SIG-M5 treated with dmso at 0.1 percent for 504 hours (cell line): ENCODE data around the gene TNFRSF19.
"Not testable (repeated sequence)": the region's sequence is repeated elsewhere in the genome, so short reads cannot be mapped to it uniquely, and the experiment has no call there.

ENCODE experiments used
- DNase-seq: peaks from one replicate; lab custom pipeline; 2025; ENCODE audit not compliant: unreplicated experiment; lab: John Stamatoyannopoulos, UW

Gene TNFRSF19

DNA sequence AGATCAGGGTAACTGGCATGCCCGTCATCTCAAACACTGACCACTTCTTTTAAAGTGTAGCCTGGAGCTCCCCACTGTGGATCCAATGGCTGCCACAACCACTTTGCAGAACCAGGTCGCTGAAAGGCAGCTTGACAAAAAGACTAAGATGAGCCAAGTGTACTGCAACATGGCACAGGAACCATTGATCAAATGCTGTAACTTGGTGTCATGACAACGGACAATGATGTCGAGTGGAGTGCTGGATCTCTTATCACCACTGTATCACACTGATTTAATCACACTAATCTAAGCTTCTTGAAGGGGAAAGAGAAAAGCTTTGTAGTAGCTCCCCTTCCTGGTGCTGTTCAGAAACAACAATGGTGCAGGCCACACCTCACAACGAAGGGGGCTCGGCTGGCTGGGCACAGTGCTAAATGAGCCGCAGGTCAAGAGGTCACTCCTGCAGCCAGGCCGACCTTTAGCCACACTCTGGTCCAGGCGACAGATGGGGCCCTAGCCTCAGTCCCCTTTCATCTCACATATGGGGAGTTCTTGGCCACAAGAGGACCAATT, 2.2 kb upstream of the TNFRSF19 start:
- no peak for DNase-seq

DNA sequence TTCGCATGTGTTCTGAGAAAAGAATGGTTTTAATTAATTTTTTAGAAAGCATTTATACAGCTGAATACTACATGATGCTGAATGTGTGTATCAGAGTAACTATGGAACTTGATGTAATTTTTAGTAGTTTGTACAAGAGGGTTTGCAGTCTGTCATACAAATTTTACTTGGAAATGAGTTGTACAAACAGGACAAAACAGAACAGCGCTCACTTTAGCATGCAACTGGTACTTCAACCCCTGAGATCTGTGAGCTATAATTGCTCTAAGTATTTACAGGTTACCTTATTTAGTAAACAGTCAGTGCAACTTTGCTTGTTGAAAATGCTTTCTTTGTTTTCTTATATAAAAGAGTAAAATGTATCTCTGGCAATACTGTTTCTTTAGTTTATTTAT, 706 bp downstream of the TNFRSF19 start:
- DNase-seq: no peak

DNA sequence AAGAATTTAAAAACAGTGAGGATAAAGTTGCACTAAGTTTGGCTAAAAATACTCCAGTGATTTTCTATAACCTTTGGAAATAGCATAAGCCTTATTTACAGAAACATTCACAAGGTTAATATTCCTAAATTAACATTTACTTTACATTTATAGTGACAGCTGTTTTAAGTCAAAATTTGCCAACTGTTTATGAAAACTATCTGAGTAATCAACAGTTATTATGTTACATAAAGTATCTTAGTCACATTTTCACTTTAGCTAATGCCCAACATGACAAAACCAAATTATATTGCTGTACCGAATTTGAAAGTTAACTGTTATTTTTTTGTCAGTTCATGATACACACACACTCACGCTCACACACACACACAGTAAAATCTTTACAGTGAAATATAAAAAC, 1.2 kb downstream of the TNFRSF19 start:
- no peak for DNase-seq

DNA sequence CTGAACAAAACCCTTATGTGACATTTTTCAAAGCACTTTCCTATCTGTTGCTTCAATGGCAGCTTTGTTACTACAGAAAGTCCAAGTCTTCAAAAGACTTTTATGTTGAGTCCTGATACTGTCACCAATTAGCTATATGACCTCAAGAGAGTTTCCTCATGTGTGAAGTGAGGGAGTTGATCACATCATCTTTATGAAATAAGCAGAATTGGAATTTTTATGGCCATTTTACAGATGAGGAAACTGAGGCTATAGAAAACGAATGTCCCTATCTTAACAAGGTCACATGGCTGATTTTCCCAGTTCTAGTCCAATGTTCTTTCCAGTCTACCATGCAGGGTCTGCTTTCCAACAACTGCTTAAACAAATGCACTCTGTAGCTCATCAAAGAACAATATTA, 2.6 kb downstream of the TNFRSF19 start:
- DNase-seq: no peak

DNA sequence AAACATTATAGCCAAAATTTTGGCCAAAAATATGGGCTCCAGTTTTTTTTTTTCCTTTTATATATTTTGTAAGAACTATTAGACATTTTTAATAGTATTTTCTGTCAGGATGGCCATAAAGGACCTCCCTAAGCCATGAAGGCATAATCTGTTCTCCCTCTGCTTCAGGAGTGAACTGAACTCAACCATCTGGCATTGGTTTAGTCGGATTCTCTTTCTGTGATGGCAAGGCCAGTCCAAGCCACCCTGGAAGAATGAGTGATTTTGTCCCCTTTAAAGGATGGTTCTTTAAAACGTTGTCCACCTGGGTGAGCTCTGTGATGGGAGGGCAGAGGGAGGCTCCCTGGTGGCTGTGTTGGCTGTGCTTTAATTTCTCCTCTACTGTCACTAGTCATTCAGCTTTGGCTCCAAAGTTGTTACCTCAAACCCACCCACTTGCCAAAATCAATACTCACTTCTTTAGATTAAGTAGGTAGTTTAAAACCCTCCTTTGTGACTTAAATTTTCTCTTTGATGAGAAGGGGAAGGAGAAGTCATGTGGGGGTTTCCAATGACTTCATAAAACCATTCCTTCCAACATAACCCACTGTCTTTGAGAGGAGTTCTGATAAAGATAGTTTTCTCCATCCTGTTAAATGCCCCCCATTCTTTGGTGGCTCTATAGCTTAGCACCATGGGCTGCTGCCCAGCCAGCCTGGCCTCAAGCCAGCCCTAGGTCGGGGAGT, 4.4 kb downstream of the TNFRSF19 start:
- no peak for DNase-seq

DNA sequence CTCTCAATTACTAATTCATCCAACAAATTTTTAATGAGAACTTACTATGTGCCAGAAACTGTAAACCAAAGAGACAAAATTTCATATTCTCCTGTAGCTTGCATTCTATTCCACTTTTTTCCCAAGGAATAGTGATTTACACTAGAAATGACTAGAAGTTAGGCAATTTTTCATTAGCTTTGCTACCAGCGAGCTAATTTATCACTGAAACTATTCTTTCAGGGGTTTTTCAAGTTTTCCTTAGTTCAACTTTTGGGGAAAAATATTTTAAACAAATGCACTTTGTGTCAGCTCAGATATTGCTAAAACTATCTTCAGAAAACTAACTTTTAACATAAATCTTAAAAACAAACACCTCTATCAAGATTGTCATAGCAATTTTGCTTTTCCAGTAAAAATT, 5.4 kb downstream of the TNFRSF19 start:
- no peak for DNase-seq

DNA sequence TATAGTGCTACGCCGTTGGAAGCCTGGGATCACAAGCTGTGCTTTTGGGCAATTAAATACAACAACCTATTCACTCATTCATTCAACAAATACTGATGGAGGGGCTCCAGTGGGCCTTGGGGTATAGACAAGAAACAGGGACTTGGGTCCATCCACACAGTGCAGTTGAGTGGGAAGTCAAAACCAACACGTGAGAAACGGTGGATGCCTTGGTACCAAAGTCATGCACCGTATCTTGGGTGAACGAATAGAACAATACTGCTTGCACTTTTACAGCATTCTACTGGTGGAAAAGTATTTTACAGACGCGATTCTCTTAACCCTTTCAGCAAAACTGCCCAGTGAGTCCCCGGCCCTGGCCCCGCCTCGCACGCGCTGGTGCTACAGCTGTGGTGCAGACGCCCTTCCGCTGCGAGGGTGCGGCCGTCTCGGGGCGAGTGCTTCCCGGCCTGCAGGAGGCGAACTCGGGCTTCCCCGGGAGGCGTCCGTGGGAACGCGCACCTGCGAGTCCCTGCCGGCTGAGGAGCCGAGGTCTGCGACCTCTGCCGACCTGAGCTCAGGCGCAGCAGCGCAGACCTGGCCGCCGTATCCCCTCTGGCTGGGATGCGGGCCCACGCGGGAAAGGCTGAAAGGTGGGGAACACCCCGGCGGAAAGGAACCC, 8.3 kb downstream of the TNFRSF19 start:
- peak; percentile 59 for DNase-seq

DNA sequence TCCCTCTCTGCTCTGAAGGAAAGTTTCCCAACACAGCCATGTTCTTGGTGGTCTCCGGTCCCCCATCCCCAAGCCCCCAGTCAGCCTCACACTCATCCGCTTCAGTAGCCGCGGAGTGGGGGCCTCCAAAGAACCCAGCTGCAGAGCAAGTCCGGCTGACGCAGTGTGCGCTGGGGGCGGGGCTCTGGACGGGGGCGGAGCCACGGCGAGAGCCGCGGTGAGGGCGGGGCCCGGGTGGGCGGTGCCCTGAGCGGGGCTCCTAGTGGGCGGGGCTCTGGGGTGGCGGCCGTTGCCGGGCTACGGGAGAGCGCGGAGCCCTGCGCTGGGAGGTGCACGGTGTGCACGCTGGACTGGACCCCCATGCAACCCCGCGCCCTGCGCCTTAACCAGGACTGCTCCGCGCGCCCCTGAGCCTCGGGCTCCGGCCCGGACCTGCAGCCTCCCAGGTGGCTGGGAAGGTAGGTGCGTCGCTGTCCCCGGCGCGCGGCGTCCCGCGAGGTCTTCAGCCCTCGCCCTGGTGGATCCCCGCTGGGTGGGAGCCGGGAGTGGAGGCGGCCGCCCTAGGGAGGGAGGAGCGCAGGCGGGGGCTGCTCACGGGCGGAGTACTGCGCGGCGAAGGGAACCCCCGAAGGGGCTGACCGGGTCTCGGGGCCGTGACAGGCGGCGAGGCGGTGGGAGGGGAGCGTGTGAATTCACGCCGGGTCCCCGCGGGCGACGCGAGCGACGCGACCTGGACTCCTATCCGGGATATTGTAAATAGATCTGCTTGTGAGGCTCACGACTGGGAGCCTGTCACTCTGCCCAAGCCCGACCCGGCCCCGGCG, 9.1 kb downstream of the TNFRSF19 start:
- DNase-seq: peak; percentile 73

DNA sequence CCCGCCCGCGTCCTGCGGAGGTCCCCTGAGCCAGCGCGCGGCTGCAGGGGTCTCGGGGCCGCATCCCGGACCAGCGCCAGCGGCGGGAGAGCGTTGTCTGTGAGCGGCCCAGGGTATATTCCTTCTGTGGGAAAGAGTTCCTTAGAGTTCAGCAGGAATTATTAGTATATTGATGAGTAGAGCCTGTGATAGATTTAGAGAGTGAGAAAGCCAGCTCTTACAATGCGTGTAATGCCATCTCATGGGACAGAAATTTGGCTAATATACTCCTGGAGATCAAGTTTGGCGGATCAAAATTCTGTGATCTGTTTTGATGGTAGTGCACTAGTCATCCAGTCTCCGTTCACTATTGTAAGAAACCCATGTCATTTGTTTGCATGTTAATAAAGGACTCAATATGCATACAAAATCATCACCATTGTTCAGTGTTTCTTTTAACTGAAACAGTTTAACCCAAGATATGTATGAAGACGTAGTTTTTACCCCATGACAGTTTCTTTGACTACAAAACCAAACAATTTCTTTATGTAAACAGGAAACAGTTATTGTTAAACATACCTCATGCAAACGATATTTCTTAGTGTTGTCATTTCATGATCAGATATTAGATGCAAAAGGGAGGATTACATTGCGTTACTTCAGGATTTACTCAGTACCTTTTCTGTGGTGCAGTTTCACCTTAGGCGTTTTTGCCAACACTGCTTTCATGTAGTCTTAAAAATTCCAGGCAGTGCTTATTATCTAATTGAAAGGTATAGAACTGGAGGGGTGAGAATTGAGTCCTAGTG, 9.9 kb downstream of the TNFRSF19 start:
- no peak for DNase-seq

DNA sequence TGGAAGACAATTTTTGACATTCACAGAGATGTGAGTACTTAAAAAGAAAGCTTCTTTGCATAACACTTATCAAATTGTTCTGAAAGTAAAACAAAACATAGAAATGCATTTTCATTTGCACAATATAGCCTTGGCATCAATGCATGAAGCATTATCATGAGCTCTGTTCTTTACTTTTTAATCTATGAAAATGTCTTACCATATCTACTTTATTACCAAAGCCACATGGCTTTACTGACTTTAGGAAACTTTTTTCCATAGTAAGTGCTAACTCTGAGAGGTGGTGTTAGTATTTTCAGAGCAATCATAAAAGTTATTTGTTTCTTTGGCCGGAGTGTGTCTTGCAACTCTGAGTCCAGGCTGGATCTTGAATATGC, 10.5 kb downstream of the TNFRSF19 start:
- no peak for DNase-seq

DNA sequence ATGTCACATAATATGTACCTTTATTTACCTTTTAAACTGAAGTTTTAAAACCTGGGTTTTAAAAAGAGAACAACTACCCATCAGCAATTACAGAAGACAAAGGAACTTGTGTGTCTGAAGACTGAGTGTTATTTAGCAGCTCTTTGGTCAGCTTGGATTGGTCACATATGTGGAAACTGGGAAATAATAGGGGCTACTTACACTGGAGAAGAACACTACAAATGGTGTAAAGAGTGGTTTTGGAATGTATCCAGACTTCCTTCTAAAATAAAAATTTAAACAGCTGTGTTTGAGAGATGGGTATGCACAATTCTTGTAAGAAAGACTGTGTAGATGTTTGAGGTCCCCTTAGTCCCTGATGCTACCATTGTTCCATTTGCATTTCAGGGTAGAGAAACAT, 13.3 kb downstream of the TNFRSF19 start:
- no peak for DNase-seq

DNA sequence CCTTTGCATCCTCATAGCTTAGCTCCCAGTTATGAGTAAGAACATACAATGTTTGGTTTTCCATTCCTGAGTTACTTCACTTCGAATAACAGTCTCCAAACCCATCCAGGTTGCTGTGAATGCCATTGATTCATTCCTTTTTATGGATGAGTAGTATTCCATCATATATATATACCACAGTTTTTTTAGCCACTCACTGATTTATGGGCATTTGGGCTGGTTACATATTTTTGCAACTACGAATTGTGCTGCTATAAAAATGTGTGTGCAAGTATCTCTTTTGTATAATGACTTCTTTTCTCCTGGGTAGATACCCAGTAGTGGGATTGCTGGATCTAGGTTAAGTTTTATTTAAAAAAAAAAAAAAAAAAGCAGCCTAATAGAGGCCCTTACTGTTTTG, 14.1 kb downstream of the TNFRSF19 start:
- no peak for DNase-seq

DNA sequence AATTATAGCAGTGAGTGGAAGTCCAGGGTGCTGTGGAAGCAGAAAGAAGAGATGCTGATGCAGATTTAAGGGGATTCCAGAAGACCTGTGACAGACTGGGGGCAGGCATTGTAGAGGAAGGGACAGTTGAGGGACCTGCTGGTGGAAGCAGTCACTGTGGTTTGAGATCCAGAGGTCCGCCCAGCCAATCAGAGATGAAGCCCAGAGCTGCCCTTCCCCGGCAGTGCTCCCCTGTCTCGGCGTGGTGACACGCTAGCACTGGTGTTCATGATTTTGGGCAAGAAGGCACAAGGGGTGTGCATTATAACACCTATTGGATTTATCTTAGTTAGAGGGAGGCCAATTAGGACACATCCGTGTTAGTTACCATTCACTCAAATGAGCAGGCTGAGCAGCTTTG, 16.1 kb downstream of the TNFRSF19 start:
- no peak for DNase-seq

DNA sequence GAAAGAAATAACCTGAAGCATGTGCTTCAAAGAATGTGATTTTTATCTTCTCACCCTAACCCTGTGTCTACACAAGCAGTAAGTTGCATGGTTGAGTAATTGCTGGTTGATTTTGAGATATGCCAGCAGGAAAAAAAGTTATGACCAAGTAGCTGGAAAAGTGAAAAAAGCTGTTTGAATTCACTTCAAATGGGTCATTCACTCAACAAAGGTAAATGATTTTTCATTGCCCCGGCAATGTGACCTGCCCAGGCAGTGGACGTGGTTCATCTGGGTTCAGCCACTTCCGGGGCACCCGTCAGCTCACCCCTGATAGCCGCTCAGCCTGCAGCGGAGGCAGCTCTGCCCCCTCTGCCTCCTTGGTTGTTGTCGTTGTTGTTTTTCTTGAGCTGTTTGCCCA, 18.5 kb downstream of the TNFRSF19 start:
- no peak for DNase-seq

DNA sequence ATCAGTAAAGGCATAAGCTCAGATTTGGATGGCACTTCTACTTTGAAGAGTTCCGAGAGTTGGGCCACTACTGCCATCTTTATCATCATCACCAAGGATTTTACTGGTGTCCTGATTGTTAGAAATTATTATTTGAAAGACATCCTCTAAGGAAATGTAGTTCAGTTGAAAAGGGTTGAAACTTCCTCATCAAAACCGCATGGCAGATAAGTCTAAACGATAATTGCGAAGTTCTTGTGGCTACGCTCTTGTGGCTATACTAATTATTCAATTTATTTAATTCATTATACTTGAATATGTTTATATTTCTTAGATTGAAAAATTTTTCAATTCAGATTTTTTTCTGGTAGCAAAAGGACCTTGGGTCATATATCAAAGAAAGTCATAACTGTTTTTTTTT, 22.4 kb downstream of the TNFRSF19 start:
- DNase-seq: no peak

DNA sequence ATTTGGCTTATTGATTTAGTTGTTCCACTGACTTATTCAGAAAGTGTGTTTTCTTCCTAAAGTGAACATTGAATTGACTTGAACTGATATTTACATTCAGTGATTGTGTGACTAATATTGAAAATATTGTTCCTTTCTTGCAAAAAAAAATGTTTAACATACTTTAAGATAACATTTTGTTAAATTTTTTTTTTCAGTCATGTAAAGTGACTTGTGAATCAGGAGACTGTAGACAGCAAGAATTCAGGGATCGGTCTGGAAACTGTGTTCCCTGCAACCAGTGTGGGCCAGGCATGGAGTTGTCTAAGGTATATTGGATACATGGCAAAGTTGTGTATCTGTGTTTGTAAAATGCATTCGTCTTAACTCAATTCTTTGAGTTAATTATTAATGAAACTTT, 22.9 kb downstream of the TNFRSF19 start:
- DNase-seq: no peak

DNA sequence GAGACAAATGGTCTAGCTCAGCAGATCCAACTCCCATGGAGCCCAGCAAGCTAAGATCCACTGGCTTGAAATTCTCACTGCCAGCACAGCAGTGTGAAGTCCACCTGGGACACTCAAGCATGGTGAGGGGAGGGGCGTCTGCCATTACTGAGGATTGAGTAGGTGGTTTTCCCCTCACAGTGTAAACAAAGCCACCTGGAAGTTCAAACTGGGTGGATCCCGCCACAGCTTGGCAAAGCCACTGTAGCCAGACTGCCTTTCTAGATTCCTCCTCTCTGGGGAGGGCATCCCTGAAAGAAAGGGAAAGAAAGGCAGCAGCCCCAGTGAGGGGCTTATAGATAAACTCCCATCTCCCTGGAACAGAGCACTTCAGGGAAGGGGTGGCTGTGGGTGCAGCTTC, 24.1 kb downstream of the TNFRSF19 start:
- DNase-seq: not testable (repeated sequence)

DNA sequence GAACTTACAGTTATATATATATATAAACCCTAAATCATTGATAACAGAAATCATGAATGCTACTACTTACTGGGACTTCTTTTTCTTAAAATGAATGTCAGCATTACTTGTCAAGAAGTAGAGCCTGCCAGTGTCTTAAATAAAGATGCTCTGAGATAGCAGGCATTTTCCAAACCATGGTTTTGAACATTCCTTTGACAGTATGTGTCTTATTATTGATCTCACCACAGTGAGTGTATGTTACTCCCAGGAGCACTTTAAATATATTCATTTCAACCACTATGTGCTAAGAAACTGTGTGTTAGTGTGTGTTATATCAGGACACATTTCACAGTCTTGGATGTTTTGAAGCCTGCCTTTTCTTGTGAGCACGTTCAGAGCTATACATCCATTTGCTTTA, 28.2 kb downstream of the TNFRSF19 start:
- DNase-seq: no peak

DNA sequence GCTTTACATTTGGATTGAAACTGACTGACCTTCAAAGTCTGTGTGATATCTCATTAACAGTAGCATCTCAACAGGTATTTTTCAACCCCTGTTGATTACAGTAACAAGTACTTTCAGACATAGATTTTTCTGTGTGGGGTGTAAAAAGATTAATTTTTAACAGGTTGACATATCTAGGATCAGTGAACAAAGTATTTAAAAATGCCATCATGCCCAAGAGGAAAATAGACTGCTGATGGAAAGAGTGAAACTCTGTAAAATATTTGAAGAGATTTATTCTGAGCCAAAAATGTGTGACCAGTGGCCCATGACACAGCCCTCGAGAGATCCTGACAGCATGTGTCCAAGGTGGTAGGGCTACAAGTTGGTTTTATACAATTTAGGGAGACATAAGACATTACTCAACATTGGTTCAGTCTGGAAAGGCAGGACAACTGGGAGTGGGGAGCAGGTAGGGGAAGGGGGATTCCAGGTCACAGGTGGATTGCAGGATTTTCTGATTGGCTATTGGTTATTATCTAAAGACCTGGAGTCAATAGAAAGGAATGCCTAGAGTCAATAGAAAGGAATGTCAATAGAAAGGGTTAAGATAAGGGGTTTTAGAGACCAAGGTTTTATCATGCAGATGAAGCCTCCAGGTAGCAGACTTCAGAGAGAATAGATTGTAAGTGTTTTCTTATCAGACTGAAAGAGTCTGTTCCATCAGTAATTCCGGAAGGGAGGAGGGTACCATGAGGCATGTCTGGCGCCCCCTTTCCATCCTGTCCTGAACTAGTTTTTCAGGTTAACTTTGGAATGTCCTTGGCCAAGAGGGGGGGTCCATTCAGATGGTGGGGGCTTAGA, 29.1 kb downstream of the TNFRSF19 start:
- DNase-seq: no peak

DNA sequence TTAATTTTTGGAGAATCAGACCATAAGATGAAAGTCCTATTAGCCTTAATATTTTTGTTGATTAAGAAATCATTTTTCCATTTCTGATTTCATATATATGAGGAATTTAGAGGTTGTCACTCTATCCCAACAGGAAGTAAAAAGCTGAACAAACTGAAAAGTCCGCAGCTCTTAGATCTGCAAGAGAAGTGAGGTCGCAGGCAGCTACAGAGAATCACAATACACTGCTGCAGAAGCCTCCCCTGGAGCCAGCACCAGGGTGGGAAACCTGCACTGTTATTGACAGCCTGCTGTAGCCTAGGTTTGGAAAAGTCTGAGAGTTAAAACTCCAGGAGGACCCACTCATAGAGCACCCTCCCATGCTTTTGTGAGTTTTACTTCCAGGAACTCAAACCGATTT, 29.9 kb downstream of the TNFRSF19 start:
- DNase-seq: no peak
